Neuron (in vitro differentiated cells): ENCODE measurements around the gene AHNAK2.
"Not testable (repeated sequence)": the region's sequence is repeated elsewhere in the genome, so short reads cannot be mapped to it uniquely, and the experiment has no call there.

Experiments used
- H2AFZ ChIP-seq: one replicate; pipeline ENCODE4 v1.6.1; 2013; ENCODE audit warnings: low read depth, mild to moderate bottlenecking, inconsistent platforms, low read length, moderate library complexity
- H3K27me3 ChIP-seq: one replicate; pipeline ENCODE4 v1.6.1; 2013; ENCODE audit warnings: low read length; ENCODE audit not compliant: insufficient read depth
- H3K36me3 ChIP-seq: one replicate; pipeline ENCODE4 v1.6.1; 2013; ENCODE audit warnings: low read length; ENCODE audit not compliant: insufficient read depth
- H3K4me1 ChIP-seq: one replicate; pipeline ENCODE4 v1.6.1; 2013; ENCODE audit warnings: low read length; ENCODE audit not compliant: insufficient read depth
- H3K4me3 ChIP-seq: 2 replicates; pipeline ENCODE4 v1.5.1; 2013; ENCODE audit warnings: mild to moderate bottlenecking, low read length, moderate library complexity
- H3K9me3 ChIP-seq: one replicate; pipeline ENCODE4 v1.6.1; 2013; ENCODE audit warnings: low read length

AHNAK2 gene

DNA sequence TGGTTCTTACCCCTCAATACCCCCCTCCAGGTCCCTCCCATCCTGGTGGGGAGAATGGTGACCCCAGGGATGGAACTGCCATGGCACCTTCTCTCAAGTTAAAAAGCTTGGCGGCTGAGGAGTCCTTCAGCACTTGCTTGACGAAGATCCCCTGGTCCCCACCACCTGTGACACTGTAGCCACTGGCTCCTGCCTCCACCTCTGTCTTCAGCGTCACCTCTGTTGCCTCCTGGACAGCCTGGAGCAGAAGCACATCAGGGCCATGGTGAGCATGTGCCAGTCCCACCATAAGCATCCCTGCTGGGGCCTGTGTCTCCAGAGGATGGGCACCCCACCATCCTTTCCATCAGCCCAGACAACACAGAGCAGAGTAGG, 22.8 kb downstream of the AHNAK2 start:
- Histone ChIP-seq H3K4me1 (no peaks in the 10 kb centered on the region), H3K36me3 (no peaks in the 10 kb centered on the region), H2AFZ (no peak overlapping the region), H3K27me3 (peaks cover 37% of the 10 kb centered on the region), H3K9me3 (no peaks in the 10 kb centered on the region), H3K4me3 (no peak overlapping the region)

DNA sequence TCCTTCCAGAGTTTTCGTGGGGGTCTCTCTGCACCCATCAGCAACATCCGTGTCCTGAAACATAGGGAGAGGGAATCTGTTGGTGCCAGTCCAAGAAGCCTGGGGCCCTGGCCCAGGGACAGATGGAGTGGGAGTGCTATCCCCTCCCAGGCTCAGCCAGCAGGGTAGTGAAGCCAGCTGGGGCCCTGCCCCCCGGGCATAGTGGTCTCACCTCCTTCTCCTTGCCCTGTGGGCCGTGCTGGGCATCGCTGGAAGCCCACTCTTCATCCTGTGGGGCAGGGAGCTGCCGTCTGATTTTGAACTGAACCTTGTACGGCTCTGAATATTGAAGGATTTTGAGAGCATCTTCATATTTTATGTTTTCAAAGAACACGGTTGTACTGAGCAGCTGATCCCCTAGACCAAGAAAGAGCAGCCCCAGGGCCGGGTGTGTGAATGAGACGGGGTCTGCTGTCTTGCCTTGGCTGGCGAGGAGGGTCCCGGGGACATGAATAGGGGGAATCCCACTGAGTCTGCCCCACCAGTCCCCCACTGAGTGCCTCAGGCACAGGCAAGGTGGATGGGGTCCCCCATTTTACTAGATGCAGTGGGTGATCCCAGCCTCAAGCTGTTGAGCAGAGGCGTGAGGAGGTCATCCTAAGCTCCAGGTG, 23.3 kb downstream of the AHNAK2 start:
- peaks cover 2% of the 10 kb centered on the region for H3K9me3 ChIP-seq
- H3K27me3 ChIP-seq = peaks cover 35% of the 10 kb centered on the region
- no peaks in the 10 kb centered on the region for H3K36me3 ChIP-seq
- H3K4me3 ChIP-seq = no peak overlapping the region
- H2AFZ ChIP-seq = no peak overlapping the region
- H3K4me1 ChIP-seq = no peaks in the 10 kb centered on the region

DNA sequence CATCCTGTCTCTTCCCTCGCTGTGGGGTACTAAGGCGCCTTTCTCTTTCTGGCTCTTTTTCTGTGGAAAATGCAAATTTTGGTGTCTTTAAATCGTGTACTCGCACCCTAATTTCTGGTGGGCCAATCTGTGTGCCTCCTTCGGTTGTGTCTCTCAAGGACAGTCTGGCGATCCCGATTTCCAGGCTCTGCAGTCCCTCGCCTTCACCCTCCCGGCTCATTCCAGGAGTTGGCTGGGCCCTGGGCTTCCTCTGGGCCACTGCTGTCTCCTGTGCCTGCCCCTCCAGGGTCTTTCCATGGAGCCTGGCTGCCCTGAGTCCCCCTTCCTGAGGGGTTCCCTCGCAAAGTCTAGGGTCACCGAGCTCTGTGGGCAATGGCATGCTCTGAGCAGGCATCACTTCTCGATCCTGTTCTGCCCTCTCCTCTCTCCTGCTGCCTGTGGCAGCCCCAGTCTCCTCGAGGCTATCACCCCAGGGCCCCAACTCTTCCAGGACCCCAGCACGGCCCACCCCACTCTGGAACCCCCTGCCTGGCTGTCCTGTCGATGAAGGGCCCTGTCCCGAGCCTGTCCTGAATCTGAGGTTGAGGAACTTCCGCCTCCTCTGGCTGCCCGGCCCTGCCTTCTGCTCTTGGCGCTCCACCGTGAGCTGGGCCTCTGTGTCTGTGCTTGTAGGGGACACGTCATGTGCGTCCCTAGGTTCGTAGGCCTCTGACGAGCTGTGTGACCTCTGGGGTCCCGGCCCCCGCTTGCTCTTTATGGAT, 24.1 kb downstream of the AHNAK2 start:
- H2AFZ ChIP-seq = no peak overlapping the region
- no peaks in the 10 kb centered on the region for H3K36me3 ChIP-seq
- H3K4me1 ChIP-seq = no peaks in the 10 kb centered on the region
- peaks cover 5% of the 10 kb centered on the region for H3K9me3 ChIP-seq
- H3K4me3 ChIP-seq = no peak overlapping the region
- H3K27me3 ChIP-seq = peaks cover 35% of the 10 kb centered on the region

DNA sequence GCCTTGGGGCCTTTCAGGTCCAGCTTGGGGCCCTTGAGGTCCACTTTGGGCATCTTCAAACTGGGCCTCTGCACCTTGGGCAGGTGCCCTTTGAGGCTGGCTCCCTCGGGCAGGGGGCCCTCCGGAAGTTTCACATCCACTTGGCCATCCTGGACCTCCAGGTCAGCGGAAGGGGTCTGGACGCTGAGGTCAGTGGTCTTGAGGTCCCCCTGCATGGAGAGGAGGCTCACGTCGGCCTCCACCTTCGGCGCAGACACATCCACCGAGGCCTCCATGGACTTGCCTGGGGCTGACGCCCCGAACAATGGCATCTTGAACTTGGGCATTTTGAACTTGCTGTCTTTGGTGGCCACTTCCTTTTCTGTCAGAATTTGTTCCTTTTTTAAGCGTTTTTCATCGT, 25.1 kb downstream of the AHNAK2 start:
- Histone ChIP-seq H3K9me3 (peaks cover 5% of the 10 kb centered on the region), H3K4me1 (no peaks in the 10 kb centered on the region), H2AFZ (no peak overlapping the region), H3K4me3 (no peak overlapping the region), H3K36me3 (no peaks in the 10 kb centered on the region), H3K27me3 (peaks cover 32% of the 10 kb centered on the region)

DNA sequence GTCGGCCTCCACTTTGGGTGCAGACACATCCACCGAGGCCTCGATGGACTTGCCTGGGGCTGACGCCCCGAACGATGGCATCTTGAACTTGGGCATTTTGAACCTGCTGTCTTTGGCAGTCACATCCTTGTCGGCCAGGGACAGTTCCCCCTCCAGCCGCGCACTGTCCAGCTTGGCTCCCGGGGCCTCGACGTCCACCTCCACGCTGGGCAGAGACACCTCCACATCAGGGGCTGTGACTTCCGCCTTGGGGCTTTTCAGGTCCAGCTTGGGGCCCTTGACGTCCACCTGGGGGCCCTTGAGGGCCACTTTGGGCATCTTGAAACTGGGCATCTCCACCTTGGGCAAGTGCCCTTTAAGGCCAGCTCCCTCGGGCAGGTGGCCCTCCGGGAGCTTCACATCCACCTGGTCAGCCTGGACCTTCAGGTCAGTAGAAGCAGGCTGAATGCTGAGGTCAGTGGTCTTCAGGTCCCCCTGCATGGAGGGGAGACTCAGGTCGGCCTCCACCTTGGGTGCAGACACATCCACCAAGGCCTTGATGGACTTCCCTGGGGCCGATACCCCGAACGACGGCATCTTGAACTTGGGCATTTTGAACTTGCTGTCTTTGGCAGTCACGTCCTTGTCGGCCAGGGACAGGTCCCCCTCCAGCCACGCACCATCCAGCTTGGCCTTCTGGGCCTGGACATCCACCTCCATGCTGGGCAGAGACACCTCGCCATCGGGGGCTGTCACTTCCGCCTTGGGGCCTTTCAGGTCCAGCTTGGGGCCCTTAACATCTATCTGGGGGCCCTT, 26.1 kb downstream of the AHNAK2 start:
- H3K4me3 ChIP-seq, H2AFZ ChIP-seq, H3K4me1 ChIP-seq, H3K9me3 ChIP-seq, H3K36me3 ChIP-seq: not testable (repeated sequence)
- H3K27me3 ChIP-seq = peaks cover 25% of the 10 kb centered on the region

DNA sequence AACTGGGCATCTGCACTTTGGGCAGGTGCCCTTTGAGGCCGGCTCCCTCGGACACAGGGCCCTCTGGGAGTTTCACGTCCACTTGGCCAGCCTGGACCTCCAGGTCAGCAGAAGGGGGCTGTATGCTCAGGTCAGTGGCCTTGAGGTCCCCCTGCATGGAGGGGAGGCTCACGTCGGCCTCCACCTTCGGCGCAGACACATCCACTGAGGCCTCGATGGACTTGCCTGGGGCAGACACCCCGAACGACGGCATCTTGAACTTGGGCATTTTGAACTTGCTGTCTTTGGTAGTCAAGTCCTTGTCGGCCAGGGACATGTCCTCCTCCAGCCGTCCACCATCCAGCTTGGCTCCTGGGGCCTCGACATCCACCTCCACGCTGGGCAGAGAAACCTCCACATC, 27.5 kb downstream of the AHNAK2 start:
- H3K9me3 ChIP-seq, H3K4me1 ChIP-seq, H3K36me3 ChIP-seq, H2AFZ ChIP-seq, H3K4me3 ChIP-seq: not testable (repeated sequence)
- H3K27me3 ChIP-seq = peaks cover 16% of the 10 kb centered on the region

DNA sequence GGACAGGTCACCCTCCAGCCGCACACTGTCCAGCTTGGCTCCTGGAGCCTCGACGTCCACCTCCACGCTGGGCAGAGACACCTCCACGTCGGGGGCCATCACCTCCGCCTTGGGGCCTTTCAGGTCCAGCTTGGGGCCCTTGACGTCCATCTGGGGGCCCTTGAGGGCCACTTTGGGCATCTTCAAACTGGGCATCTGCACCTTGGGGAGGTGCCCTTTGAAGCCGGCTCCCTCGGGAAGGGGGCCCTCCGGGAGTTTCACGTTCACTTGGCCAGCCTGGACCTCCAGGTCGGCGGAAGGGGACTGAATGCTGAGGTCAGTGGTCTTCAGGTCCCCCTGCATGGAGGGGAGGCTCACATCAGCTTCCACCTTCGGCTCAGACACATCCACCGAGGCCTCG, 28.2 kb downstream of the AHNAK2 start:
- peaks cover 14% of the 10 kb centered on the region for H3K27me3 ChIP-seq
- H3K9me3 ChIP-seq = peaks cover 5% of the 10 kb centered on the region
- no peaks in the 10 kb centered on the region for H3K36me3 ChIP-seq
- H3K4me1 ChIP-seq = no peaks in the 10 kb centered on the region
- H3K4me3 ChIP-seq = no peak overlapping the region
- H2AFZ ChIP-seq = no peak overlapping the region

DNA sequence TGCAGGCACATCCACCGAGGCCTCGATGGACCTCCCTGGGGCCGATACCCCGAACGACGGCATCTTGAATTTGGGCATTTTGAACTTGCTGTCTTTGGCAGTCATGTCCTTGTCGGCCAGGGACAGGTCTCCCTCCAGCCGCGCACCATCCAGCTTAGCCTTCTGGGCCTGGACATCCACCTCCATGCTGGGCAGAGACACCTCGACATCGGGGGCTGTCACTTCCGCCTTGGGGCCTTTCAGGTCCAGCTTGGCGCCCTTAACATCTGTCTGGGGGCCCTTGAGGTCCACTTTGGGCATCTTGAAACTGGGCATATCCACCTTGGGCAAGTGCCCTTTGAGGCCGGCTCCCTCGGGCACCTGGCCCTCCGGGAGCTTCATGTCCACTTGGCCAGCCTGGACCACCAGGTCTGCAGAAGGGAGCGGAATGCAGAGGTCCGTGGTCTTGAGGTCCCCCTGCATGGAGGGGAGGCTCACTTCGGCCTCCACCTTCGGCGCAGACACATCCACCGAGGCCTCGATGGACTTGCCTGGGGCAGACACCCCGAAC, 28.7 kb downstream of the AHNAK2 start:
- H3K27me3 ChIP-seq = peaks cover 14% of the 10 kb centered on the region
- not testable (repeated sequence) for H3K36me3 ChIP-seq, H2AFZ ChIP-seq, H3K9me3 ChIP-seq, H3K4me3 ChIP-seq, H3K4me1 ChIP-seq

DNA sequence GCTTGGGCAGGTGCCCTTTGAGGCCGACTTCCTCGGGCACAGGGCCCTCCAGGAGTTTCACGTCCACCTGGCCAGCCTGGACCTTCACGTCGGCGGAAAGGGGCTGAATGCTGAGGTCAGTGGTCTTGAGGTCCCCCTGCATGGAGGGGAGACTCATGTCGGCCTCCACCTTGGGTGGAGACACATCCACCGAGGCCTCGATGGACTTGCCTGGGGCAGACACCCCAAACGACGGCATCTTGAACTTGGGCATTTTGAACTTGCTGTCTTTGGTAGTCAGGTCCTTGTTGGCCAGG, 29.5 kb downstream of the AHNAK2 start:
- Histone ChIP-seq H3K4me1 (no peaks in the 10 kb centered on the region), H2AFZ (no peak overlapping the region), H3K27me3 (peaks cover 6% of the 10 kb centered on the region), H3K9me3 (peaks cover 5% of the 10 kb centered on the region), H3K36me3 (no peaks in the 10 kb centered on the region), H3K4me3 (no peak overlapping the region)

DNA sequence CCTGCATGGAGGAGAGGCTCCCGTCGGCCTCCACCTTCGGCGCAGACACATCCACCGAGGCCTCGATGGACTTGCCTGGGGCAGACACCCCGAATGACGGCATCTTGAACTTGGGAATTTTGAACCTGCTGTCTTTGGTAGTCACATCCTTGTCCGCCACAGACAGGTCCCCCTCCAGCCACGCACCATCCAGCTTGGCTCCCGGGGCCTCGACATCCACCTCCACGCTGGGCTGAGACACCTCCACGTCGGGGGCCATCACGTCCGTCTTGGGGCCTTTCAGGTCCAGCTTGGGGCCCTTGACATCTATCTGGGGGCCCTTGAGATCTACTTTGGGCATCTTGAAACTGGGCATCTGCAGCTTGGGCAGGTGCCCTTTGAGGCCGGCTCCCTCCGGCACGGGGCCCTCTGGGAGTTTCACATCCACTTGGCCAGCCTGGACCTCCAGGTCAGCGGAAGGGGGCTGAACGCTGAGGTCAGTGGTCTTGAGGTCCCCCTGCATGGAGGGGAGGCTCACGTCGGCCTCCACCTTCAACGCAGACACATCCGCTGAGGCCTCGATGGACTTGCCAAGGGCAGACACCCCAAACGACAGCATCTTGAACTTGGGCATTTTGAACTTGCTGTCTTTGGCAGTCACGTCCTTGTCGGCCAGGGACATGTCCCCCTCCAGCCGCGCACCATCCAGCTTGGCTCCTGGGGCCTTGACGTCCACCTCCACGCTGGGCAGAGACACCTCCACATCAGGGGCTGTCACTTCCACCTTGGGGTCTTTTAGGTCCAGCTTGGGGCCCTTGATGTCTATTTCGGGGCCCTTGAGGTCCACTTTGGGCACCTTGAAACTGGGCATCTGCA, 30.1 kb downstream of the AHNAK2 start:
- not testable (repeated sequence) for H3K4me1 ChIP-seq, H3K4me3 ChIP-seq, H3K27me3 ChIP-seq, H2AFZ ChIP-seq, H3K9me3 ChIP-seq, H3K36me3 ChIP-seq

DNA sequence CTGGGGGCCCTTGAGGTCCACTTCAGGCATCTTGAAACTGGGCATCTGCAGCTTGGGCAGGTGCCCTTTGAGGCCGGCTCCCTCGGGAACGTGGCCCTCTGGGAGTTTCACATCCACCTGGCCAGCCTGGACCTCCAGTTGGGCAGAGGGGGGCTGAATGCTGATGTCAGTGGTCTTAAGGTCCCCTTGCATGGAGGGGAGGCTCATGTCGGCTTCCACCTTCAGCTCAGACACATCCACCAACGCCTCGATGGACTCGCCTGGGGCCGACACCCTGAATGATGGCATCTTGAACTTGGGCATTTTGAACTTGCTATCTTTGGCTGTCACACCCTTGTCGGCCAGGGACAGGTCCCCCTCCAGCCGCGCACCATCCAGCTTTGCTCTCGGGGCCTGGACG, 31.0 kb downstream of the AHNAK2 start:
- not testable (repeated sequence) for H3K9me3 ChIP-seq, H3K27me3 ChIP-seq, H2AFZ ChIP-seq

DNA sequence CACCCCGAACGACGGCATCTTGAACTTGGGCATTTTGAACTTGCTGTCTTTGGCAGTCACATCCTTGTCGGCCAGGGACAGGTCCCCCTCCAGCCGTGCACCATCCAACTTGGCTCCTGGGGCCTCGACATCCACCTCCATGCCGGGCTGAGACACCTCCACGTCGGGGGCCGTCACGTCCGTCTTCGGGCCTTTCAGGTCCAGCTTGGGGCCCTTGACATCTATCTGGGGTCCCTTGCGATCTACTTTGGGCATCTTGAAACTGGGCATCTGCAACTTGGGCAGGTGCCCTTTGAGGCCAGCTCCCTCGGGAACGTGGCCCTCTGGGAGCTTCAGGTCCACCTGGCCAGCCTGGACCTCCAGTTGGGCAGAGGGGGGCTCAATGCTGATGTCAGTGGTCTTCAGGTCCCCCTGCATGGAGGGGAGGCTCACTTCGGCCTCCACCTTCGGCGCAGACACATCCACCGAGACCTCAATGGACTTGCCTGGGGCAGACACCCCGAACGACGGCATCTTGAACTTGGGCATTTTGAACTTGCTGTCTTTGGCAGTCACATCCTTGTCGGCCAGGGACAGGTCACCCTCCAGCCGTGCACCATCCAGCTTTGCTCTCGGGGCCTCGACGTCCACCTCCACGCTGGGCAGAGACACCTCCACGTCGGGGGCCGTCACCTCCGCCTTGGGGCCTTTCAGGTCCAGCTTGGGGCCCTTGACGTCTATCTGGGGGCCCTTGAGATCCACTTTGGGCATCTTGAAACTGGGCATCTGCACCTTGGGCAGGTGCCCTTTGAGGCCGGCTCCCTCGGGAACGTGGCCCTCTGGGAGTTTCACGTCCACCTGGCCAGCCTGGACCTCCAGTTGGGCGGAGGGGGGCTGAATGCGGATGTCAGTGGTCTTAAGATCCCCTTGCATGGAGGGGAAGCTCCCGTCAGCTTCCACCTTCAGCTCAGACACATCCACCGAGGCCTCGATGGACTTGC, 31.9 kb downstream of the AHNAK2 start:
- H3K27me3 ChIP-seq, H2AFZ ChIP-seq, H3K36me3 ChIP-seq, H3K4me3 ChIP-seq, H3K4me1 ChIP-seq, H3K9me3 ChIP-seq: not testable (repeated sequence)

More for the DNA sequence above, 31.0 kb downstream of the AHNAK2 start:
- not testable (repeated sequence) for H3K4me3 ChIP-seq, H3K36me3 ChIP-seq, H3K4me1 ChIP-seq
